ENCODE measurements around the gene KNOP1.

Gene KNOP1

DNA sequence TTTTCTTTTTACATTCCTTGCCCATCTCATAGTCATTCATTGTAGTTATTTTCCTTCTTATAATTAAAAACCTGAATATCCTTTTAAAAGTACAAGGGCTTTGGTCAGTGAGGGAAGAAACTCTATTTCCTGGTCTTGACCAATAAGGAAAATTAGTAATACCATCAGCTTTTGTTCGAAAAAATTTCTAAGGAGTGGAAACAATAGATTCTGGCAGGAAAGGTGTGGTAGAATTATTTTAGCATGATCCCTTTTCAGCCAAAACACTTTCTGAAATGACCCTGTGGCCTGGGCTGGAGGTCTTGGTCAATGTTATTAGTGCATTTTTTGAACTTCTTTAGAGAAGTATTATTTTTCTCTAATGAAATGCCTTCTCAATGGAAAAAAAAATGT lies 36.6 kb upstream of the KNOP1 start:
- TF ChIP-seq POLR2AphosphoS5 (IDR thresholded peaks at IDR 0.05; ENCODE audit: low read depth, low read length) (no peak), POLR2A (IDR thresholded peaks at IDR 0.05; ENCODE audit: low read depth, low read length) (no peak), TAF1 (IDR thresholded peaks at IDR 0.05; ENCODE audit: borderline replicate concordance, low read depth, low read length) (no peak)
- FAIRE-seq = no peak
- DNase-seq (ENCODE audit: insufficient read length) = no peak

DNA sequence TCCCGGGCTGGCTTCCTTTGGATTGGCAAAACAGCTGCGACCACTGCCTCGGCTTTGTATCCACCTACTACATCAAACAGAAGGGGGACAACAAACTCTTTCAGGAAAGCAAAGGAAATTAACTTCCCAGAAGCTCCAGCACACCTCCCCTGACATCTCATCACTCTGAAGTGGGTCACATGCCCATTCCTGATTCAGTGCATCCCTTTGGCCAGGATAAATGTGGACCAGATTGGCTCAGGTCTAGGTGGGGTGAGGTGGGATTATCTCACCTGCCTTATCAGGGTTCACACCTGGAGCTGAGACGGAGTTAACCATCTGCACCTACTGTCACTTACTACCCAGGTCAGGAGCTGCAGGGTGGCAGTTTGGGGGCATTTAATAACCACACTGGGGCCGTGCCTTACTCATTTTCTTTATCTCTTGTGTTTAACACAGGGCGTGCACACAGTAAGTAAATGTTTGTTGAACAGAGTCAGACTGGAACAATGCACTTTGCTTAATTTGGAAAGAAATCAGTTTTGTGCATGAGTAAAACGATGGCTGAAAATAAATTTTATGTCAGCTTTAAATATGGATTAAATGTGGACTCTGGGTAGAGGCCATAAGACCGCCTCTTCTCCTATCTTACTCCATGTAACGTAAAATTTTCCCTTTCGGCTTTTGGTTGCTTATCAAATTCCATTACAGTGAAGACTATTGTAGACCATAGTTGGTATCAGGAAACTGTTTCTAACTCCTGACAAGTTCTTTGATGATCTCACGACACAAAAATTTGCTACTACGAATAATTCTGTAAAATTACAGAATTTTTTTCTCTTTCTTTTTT lies 36.0 kb upstream of the KNOP1 start:
- no peak for FAIRE-seq
- no peak for TF ChIP-seq POLR2A (IDR thresholded peaks at IDR 0.05; ENCODE audit: low read depth, low read length)
- no peak for TF ChIP-seq POLR2AphosphoS5 (IDR thresholded peaks at IDR 0.05; ENCODE audit: low read depth, low read length)
- no peak for TF ChIP-seq TAF1 (IDR thresholded peaks at IDR 0.05; ENCODE audit: borderline replicate concordance, low read depth, low read length)
- DNase-seq (ENCODE audit: insufficient read length) = no peak

DNA sequence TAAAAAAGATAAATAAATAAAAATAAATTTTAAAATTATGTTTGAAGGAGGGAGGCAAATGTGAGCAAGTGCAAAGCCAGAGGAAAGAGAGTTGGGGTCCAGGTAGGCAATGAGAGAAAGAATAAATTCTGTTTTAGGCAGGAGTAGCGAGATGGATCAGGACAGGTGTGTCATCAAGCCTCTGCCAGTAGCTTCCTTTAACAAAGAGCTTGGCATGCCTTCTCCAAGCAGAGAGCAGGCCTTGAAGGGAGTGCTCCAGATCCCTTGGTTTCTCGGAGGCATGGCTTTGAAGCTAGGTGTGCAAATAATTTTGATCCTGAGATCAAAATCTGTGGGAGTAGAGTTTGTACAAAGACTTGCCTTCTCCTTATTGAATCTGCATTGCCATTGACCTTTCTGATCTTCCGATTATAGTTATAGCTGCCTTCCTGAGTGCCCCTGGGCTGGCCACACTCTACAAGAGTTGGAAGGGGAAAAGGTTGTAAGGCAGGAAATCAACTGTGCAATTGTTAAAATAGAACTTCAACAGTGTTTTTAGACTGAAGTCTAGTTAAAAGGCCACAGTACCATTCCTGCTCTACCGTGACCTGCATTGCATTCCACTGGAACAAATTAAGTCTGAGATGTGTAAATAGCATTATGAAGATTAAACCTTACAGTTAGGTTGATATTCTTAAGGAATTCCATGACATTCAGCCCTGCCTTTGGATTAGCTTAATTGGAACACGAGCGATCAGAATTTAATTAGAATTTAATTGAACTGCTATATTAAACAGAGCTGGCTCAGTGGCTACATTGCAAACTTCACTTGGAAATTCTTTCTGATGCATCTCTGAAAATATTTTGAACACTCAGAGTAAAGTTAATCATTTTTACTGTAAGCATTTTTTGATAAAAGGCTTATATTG lies 33.7 kb upstream of the KNOP1 start:
- no peak for FAIRE-seq

DNA sequence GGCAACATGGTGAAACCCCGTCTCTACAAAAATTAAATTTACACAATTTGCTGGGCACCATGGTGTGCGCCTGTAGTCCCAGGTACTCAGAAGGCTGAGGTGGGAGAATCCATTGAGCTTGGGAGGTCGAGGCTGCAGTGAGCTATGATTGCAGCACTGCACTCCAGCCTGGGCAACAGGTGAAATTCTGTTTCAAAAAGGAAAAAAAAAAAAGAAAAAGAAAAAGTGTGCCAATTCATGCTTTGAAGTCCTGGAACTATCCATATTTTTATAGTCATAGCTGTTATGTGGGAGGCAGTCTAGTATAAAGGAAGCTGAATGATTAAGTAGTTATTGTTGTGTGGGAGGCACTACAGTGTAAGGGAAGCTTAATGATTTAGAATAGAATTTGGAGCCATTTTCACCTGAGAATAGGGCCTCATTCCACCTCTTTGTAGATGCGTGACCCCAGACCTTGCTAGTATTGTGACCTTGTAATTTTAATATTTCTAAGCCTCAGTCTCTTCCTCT lies 31.6 kb upstream of the KNOP1 start:
- TF ChIP-seq TAF1 (IDR thresholded peaks at IDR 0.05; ENCODE audit: borderline replicate concordance, low read depth, low read length) (no peak), POLR2A (IDR thresholded peaks at IDR 0.05; ENCODE audit: low read depth, low read length) (no peak)
- DNase-seq (ENCODE audit: insufficient read length) = no peak
- FAIRE-seq = no peak

More for the DNA sequence above, 33.7 kb upstream of the KNOP1 start:
- TF ChIP-seq POLR2A (IDR thresholded peaks at IDR 0.05; ENCODE audit: low read depth, low read length) (no peak), POLR2AphosphoS5 (IDR thresholded peaks at IDR 0.05; ENCODE audit: low read depth, low read length) (no peak), TAF1 (IDR thresholded peaks at IDR 0.05; ENCODE audit: borderline replicate concordance, low read depth, low read length) (no peak)
- DNase-seq (ENCODE audit: insufficient read length) = no peak

DNA sequence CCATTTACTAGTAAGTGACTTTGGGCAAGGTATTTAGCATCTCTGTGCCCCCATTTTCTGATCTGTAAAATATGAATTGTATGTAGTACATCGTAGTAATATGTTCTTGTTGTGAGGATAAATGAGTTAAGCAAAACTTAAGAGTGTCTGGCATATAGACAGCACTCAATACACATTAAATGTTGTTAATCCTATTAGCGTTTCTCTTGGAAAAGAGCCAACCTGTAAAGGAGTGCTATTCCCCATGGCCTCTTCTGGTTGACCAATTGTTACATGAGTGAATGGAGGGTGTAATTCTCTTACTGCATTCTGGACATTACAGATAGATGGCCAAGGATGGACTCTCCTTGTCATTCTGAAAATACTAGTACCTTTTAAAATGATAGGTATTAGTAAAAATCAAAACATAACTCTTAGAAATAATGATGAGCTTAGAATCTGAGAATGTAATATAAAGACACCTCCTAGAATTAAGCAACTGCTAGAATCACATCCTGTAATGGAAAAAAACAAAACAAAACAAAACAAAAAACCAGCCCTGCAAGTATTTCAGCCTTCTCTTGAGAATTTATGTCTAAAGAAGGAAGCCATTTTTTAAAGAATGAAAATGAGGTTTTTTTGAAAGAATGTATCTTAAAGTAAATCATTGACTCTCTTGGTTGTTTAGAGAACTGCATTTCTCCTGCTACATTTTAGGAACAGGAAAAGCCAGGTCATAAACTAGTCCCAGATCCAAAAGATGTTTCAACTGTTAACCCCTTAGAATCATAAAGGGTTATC lies 30.6 kb upstream of the KNOP1 start:
- TF ChIP-seq POLR2A (IDR thresholded peaks at IDR 0.05; ENCODE audit: low read depth, low read length) (no peak), POLR2AphosphoS5 (IDR thresholded peaks at IDR 0.05; ENCODE audit: low read depth, low read length) (no peak), TAF1 (IDR thresholded peaks at IDR 0.05; ENCODE audit: borderline replicate concordance, low read depth, low read length) (no peak)
- DNase-seq (ENCODE audit: insufficient read length) (no peak), FAIRE-seq (no peak)

DNA sequence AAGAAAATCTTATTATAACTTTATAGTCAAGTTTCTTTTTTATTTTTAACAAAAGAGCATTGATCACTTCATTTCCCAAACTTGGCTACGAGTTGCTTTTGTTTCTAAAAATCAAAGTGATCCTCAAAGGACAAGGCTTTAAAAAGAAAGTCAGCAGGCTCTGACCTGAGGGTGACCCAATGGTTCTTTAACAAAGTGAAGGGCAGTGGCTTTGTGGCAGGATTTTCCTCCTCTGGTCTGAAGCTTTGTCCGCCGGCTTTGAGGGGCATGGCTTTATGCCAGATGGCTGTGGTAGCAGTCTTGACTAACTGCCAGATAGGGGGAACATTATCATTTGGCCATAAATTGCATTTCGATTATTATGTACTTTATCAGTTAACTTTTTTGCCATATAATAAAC lies 28.5 kb upstream of the KNOP1 start:
- TF ChIP-seq POLR2AphosphoS5 (IDR thresholded peaks at IDR 0.05; ENCODE audit: low read depth, low read length) (no peak), POLR2A (IDR thresholded peaks at IDR 0.05; ENCODE audit: low read depth, low read length) (no peak), TAF1 (IDR thresholded peaks at IDR 0.05; ENCODE audit: borderline replicate concordance, low read depth, low read length) (no peak)
- DNase-seq (ENCODE audit: insufficient read length) (no peak), FAIRE-seq (no peak)

DNA sequence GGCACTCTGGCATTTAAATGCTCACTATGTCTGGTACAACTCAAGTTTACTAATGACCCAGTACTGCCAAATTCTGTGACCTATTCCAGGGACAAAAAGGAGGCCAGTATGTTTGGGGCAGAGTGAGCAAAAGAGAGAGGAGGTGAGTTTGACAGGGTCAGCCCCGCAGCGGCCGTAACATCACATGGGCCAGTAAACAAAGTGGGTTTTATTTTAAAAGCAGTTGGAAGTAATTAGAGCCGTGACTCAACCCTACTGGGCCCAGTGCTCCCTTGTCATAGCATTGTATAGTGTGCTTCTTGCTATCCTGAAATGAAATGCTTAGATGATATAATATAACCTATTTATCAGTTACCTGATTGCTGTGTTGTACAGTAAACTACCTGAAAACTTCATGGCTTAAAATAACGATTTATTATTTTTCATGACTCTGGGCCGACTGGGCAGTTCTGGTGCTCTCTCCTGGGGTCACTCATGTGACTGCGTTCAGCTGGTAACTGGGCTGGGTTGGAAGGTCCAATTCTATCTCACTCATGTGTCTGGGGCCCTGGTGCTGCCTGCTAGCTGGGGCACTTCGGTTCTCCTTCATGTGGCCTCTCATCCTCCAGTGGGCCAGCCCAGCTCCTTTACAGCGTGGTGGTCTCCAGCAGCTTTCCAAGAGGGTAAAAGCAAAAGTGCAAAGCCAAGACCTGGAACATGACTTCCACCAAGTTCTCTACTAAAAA lies 27.4 kb upstream of the KNOP1 start:
- no peak for DNase-seq (ENCODE audit: insufficient read length)
- TF ChIP-seq POLR2AphosphoS5 (IDR thresholded peaks at IDR 0.05; ENCODE audit: low read depth, low read length) (no peak), POLR2A (IDR thresholded peaks at IDR 0.05; ENCODE audit: low read depth, low read length) (no peak), TAF1 (IDR thresholded peaks at IDR 0.05; ENCODE audit: borderline replicate concordance, low read depth, low read length) (no peak)
- no peak for FAIRE-seq

DNA sequence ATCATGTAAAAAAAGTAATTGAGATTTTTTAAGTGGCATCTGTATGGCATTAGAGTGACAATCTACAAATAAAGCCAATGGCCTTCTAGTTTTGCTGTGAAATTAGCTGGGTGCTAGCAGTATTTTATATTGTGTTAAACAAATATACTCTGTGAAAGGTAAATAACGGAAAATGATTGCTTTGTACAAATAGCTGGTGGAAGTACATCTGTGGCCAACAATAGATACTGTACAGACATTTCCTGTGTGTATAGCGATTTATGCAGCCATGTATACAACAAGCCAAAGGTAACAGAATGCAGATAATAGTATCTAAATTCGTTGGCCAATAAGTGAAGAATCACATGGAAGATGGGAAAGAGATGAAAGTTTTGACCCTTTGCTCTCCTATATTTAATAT lies 26.6 kb upstream of the KNOP1 start:
- DNase-seq (ENCODE audit: insufficient read length) (no peak), FAIRE-seq (no peak)
- TF ChIP-seq TAF1 (IDR thresholded peaks at IDR 0.05; ENCODE audit: borderline replicate concordance, low read depth, low read length) (no peak), POLR2AphosphoS5 (IDR thresholded peaks at IDR 0.05; ENCODE audit: low read depth, low read length) (no peak), POLR2A (IDR thresholded peaks at IDR 0.05; ENCODE audit: low read depth, low read length) (no peak)

DNA sequence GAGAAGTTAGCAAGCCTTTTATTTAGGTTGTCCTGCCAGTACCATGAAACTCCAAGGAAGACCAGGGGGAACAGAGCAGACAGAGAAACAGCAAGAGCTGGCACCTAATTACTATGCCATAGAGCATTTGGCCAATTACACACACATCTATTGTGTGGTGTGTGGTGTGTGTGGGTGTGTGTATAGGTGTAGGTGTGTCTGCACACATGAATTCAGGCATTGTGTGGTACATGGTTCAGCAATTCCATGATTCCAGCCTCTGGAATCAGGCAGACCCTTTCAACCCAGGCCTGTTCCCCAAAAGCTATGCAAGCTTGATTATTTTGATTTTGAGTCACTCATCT lies 25.8 kb upstream of the KNOP1 start:
- FAIRE-seq (no peak), DNase-seq (ENCODE audit: insufficient read length) (no peak)
- no peak for TF ChIP-seq POLR2A (IDR thresholded peaks at IDR 0.05; ENCODE audit: low read depth, low read length)
- no peak for TF ChIP-seq TAF1 (IDR thresholded peaks at IDR 0.05; ENCODE audit: borderline replicate concordance, low read depth, low read length)
- no peak for TF ChIP-seq POLR2AphosphoS5 (IDR thresholded peaks at IDR 0.05; ENCODE audit: low read depth, low read length)

DNA sequence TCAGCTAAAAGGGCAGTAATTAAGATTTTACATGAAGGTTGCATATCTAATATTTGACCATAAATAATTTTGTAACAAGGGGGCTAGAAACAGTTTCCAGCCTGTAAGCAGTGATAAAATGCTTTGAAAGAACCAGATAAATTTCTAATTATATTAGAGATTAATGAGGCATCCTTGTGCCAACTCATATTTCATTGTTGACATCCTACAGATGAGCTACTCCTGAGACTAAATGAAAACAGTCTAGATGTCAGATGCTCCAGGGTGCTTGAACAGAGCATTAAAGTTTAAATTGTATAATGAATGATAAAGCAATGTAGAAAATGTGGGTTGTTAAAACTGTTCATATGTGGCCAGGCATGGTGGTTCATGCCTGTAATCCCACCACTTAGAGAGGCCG lies 23.3 kb upstream of the KNOP1 start:
- TF ChIP-seq TAF1 (IDR thresholded peaks at IDR 0.05; ENCODE audit: borderline replicate concordance, low read depth, low read length) (no peak), POLR2A (IDR thresholded peaks at IDR 0.05; ENCODE audit: low read depth, low read length) (no peak), POLR2AphosphoS5 (IDR thresholded peaks at IDR 0.05; ENCODE audit: low read depth, low read length) (no peak)
- DNase-seq (ENCODE audit: insufficient read length) (no peak), FAIRE-seq (no peak)
